ENCODE results near the gene SLC32A1. TPM values are rescaled to one million over a fixed set of nuclear protein-coding genes. Genes with fewer than 3 reads are reported as not detected.

Gene SLC32A1
- total RNA-seq, 4 donors from 2014 or later: not detected

GRCh38 chr20:38757145-38757775, 33.0 kb downstream of the SLC32A1 start:
- no peak for TF ChIP-seq CTCF (IDR thresholded peaks at IDR 0.05; ENCODE audit: low read depth)

GRCh38 chr20:38759106-38759505, 34.8 kb downstream of the SLC32A1 start:
- no peak for TF ChIP-seq CTCF (IDR thresholded peaks at IDR 0.05; ENCODE audit: low read depth)

- TF ChIP-seq CTCF (IDR thresholded peaks at IDR 0.05; ENCODE audit: low read depth): no peak
Measured at GRCh38 chr20:38760978-38761377, 36.7 kb downstream of the SLC32A1 start.

- no peak for TF ChIP-seq CTCF (IDR thresholded peaks at IDR 0.05; ENCODE audit: low read depth)
Measured at GRCh38 chr20:38762174-38762573, 37.9 kb downstream of the SLC32A1 start.

- no peak for TF ChIP-seq CTCF (IDR thresholded peaks at IDR 0.05; ENCODE audit: low read depth)
Measured at GRCh38 chr20:38763616-38764015, 39.3 kb downstream of the SLC32A1 start.

- no peak for TF ChIP-seq CTCF (IDR thresholded peaks at IDR 0.05; ENCODE audit: low read depth)
Measured at GRCh38 chr20:38764567-38765318, 40.5 kb downstream of the SLC32A1 start.

- no peak for TF ChIP-seq CTCF (IDR thresholded peaks at IDR 0.05; ENCODE audit: low read depth)
Measured at GRCh38 chr20:38766071-38766470, 41.8 kb downstream of the SLC32A1 start.
